CD4-positive, alpha-beta T cell treated with Interleukin-15 for 4 hours (primary cell): ENCODE results near the gene PSMB7.

ENCODE experiments used
- DNase-seq: peaks from one replicate; pipeline ENCODE4 v3.0.0-alpha.2; 2020; ENCODE audit warnings: low spot score

Gene PSMB7

GRCh38 chr9:124345063-124345462 is 70.2 kb downstream of the PSMB7 start:
- no peak for DNase-seq

GRCh38 chr9:124344291-124345050 is 70.8 kb downstream of the PSMB7 start:
- DNase-seq: no peak

GRCh38 chr9:124343533-124344290 is 71.5 kb downstream of the PSMB7 start:
- DNase-seq: no peak

- DNase-seq: no peak
These were observed 72.3 kb downstream of the PSMB7 start for GRCh38 chr9:124342776-124343485.

GRCh38 chr9:124342402-124342775 is 72.9 kb downstream of the PSMB7 start:
- DNase-seq: no peak

GRCh38 chr9:124341455-124342170 is 73.6 kb downstream of the PSMB7 start:
- no peak for DNase-seq

GRCh38 chr9:124340219-124341069 is 74.8 kb downstream of the PSMB7 start:
- DNase-seq: no peak

- no peak for DNase-seq
These were observed 75.6 kb downstream of the PSMB7 start for GRCh38 chr9:124339603-124340146.

- DNase-seq: no peak
These were observed 77.7 kb downstream of the PSMB7 start for GRCh38 chr9:124337562-124337961.

GRCh38 chr9:124335320-124335707 is 79.9 kb downstream of the PSMB7 start:
- DNase-seq: no peak

GRCh38 chr9:124334568-124335319 is 80.5 kb downstream of the PSMB7 start:
- no peak for DNase-seq

- no peak for DNase-seq
These were observed 82.1 kb downstream of the PSMB7 start for GRCh38 chr9:124333203-124333579.

GRCh38 chr9:124332361-124333202 is 82.7 kb downstream of the PSMB7 start:
- DNase-seq: no peak

- DNase-seq: no peak
These were observed 83.7 kb downstream of the PSMB7 start for GRCh38 chr9:124331580-124331979.

GRCh38 chr9:124330011-124330697 is 85.1 kb downstream of the PSMB7 start:
- DNase-seq: no peak

- no peak for DNase-seq
These were observed 85.9 kb downstream of the PSMB7 start for GRCh38 chr9:124329206-124329792.

GRCh38 chr9:124328285-124328684 is 87.0 kb downstream of the PSMB7 start:
- no peak for DNase-seq

GRCh38 chr9:124327491-124327890 is 87.8 kb downstream of the PSMB7 start:
- DNase-seq: no peak
